A549 (cell line): ENCODE measurements around the gene FOXP1.

Experiments used
- CTCF ChIP-seq: fragments of >200 bp; sonication (Bioruptor Twin); formaldehyde crosslinking; IDR thresholded peaks from 3 replicates; pipeline ENCODE4 v1.5.1; 2016
- ELK1 ChIP-seq: fragments of 150-350 bp; IDR thresholded peaks from 2 replicates; pipeline ENCODE4 v1.6.1; 2014; ENCODE audit warnings: low read depth, mild to moderate bottlenecking, low read length
- EP300 ChIP-seq, 2 experiments: fragments of >200 bp; sonication (Bioruptor Twin); formaldehyde crosslinking; IDR thresholded peaks; 2 replicates in 1 of 2; 3 replicates in 1 of 2; pipeline ENCODE4 v1.6.1; 2016 to 2017
- ESRRA ChIP-seq: fragments of 150-350 bp; IDR thresholded peaks from 2 replicates; pipeline ENCODE4 v1.6.1; 2014; ENCODE audit warnings: mild to moderate bottlenecking, low read length, borderline replicate concordance
- JUNB ChIP-seq: fragments of >200 bp; sonication (Bioruptor Twin); formaldehyde crosslinking; IDR thresholded peaks from 2 replicates; pipeline ENCODE4 v1.6.1; 2016
- MAFK ChIP-seq: fragments of 450-650 bp; IDR thresholded peaks from 2 replicates; pipeline ENCODE4 v1.6.1; 2014; ENCODE audit not compliant: partially characterized antibody
- NFE2L2 ChIP-seq: fragments of 150-350 bp; conservative IDR thresholded peaks from 2 replicates; pipeline ENCODE4 v1.6.1; 2014; ENCODE audit warnings: low read length
- NPAS2 ChIP-seq: fragments of 250-450 bp; sonication (Bioruptor Pico); IDR thresholded peaks from 2 replicates; pipeline ENCODE4 v1.8.0; 2022; ENCODE audit warnings: mild to moderate bottlenecking, moderate library complexity, borderline replicate concordance
- PHF8 ChIP-seq: fragments of 200-600 bp; sonication (generic); IDR thresholded peaks from 2 replicates; pipeline ENCODE4 v1.6.1; 2016; ENCODE audit warnings: low read depth, mild to moderate bottlenecking, antibody characterized with exemption, moderate library complexity, borderline replicate concordance
- POLR2A ChIP-seq: IDR thresholded peaks from 2 replicates; pipeline ENCODE4 v1.6.1; 2012; ENCODE audit warnings: mild to moderate bottlenecking, low read length
- REST ChIP-seq: fragments of 200-600 bp; sonication (generic); IDR thresholded peaks from 2 replicates; pipeline ENCODE4 v1.6.1; 2016; ENCODE audit warnings: antibody characterized with exemption, mild to moderate bottlenecking, moderate library complexity
- RNF2 ChIP-seq: fragments of 200-600 bp; sonication (generic); IDR thresholded peaks from 2 replicates; pipeline ENCODE4 v1.6.1; 2016; ENCODE audit warnings: low read depth, mild to moderate bottlenecking, antibody characterized with exemption, moderate library complexity, borderline replicate concordance
- SREBF2 ChIP-seq: fragments of 450-650 bp; IDR thresholded peaks from 2 replicates; pipeline ENCODE4 v1.6.1; 2014; ENCODE audit warnings: mild to moderate bottlenecking, moderate library complexity
- USF2 ChIP-seq: fragments of 450-650 bp; IDR thresholded peaks from 2 replicates; pipeline ENCODE4 v1.6.1; 2014; ENCODE audit warnings: antibody characterized with exemption

GRCh38 chr3:71492566-71492965, 91.0 kb downstream of the FOXP1 start:
- TF ChIP-seq CTCF (no peak), SREBF2 (no peak), JUNB (no peak), PHF8 (no peak), MAFK (no peak), NFE2L2 (no peak), USF2 (no peak), RNF2 (no peak), NPAS2 (no peak), POLR2A (no peak), REST (no peak), EP300 (IDR thresholded peaks at IDR 0.05) (no peak), ELK1 (no peak), ESRRA (no peak)
